ENCODE measurements around the gene PKNOX1. TPM values are rescaled to one million over a fixed set of nuclear protein-coding genes. Genes with fewer than 3 reads are reported as not detected.

The PKNOX1 gene
- total RNA-seq, 1 donor from 2014 or later: 17.5 TPM

- H3K4me3 ChIP-seq (ENCODE audit: low read depth, low read length): no peak overlapping the region
- TF ChIP-seq, protein P1, sequence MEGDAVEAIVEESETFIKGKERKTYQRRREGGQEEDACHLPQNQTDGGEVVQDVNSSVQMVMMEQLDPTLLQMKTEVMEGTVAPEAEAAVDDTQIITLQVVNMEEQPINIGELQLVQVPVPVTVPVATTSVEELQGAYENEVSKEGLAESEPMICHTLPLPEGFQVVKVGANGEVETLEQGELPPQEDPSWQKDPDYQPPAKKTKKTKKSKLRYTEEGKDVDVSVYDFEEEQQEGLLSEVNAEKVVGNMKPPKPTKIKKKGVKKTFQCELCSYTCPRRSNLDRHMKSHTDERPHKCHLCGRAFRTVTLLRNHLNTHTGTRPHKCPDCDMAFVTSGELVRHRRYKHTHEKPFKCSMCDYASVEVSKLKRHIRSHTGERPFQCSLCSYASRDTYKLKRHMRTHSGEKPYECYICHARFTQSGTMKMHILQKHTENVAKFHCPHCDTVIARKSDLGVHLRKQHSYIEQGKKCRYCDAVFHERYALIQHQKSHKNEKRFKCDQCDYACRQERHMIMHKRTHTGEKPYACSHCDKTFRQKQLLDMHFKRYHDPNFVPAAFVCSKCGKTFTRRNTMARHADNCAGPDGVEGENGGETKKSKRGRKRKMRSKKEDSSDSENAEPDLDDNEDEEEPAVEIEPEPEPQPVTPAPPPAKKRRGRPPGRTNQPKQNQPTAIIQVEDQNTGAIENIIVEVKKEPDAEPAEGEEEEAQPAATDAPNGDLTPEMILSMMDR (conservative IDR thresholded peaks at IDR 0.05; ENCODE audit: low read depth, low read length): no peak
- no peak for DNase-seq (ENCODE audit: low read depth)
Observed at GRCh38 chr21:42969193-42969600, 5.2 kb upstream of the PKNOX1 start.

DNA sequence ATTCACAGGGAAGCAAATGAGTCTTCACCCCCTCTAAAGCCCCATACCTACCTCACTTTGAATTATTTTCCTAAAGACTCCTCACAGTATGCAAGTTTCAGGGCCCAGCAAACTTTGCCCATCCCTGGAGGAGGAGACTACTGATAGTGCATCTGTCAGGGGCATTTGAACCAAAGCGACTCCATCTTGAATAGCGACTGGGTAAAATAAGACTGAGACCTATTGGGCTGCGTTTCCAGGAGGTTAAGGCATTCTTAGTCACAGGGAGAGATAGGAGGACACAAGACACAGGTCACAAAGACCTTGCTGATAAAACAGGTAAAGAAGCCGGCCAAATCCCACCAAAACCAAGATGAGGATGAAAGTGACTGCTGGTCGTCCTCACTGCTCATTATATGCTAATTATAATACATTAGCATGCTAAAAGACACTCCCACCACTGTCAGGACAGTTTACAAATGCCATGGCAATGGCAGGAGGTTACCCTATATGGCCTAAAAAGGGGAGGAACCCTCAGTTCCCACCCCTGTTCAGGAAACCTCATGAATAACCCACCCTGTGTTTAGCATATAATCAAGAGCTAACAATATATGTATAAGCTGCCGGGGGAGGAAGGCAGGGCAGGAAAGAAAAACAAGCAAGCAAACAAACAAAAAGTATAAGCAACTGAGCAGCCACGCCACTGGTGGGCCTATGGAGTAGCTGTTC, 3.3 kb upstream of the PKNOX1 start:
- TF ChIP-seq, protein P1 (conservative IDR thresholded peaks at IDR 0.05; ENCODE audit: low read depth, low read length): no peak
- H3K4me3 ChIP-seq (ENCODE audit: low read depth, low read length): no peak overlapping the region
- no peak for DNase-seq (ENCODE audit: low read depth)

DNA sequence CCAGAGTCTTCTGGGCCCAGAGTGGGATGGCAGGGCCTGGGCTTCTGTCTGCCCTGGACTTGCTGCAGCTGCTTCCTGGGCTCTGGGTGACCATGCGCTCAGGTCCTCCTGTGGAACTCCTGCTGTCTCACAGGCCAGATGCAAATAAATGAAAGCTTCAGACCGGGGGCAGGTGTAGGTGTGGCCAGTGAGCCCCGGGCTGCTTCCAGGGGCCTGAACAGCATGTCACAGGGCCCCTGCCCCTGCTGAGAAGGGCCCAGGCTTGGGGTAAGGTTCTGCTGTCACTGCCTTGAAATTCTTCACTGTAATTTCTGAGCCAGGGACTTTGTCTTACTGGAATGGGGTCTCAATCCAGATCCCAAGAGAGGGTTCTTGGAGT, 2.5 kb upstream of the PKNOX1 start:
- no peak overlapping the region for H3K4me3 ChIP-seq (ENCODE audit: low read depth, low read length)
- TF ChIP-seq, protein P1 (conservative IDR thresholded peaks at IDR 0.05; ENCODE audit: low read depth, low read length): no peak
- DNase-seq (ENCODE audit: low read depth): no peak

DNA sequence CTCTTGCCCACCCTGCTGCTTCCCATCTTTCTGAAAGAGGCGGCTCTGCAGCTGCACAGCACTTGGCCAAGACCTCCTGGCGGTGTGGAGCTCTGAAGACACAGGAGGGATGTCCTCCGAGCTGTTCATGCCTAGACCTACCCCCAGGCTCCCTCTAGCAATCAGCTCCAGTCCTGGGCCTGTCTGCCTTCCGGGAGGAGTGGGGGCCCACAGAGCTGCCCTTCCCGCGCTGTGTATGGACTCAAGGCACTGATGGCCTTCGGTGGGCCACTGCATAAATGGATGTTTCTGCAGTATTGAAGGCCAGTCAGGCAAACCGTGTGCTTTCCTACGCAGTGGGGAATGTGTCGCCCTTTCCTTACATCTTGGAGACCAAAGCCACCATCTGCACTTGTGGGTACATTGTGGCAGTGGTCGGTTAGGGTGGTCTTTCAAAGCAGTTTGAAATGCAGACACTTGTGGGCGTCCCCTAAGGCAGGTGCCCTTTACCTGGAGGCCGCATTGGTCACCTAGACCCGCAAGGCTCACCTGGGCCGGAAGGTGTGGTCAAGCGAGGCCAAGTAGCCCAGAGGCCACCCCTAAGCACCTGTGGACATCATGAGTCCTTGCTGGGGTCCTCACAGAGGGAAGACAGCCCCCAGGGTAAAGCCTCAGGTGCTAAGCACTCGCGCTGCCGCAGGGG, 912 bp upstream of the PKNOX1 start:
- DNase-seq (ENCODE audit: low read depth): no peak
- H3K4me3 ChIP-seq (ENCODE audit: low read depth, low read length): peak overlapping the region; percentile 77
- TF ChIP-seq, protein P1 (conservative IDR thresholded peaks at IDR 0.05; ENCODE audit: low read depth, low read length): no peak

DNA sequence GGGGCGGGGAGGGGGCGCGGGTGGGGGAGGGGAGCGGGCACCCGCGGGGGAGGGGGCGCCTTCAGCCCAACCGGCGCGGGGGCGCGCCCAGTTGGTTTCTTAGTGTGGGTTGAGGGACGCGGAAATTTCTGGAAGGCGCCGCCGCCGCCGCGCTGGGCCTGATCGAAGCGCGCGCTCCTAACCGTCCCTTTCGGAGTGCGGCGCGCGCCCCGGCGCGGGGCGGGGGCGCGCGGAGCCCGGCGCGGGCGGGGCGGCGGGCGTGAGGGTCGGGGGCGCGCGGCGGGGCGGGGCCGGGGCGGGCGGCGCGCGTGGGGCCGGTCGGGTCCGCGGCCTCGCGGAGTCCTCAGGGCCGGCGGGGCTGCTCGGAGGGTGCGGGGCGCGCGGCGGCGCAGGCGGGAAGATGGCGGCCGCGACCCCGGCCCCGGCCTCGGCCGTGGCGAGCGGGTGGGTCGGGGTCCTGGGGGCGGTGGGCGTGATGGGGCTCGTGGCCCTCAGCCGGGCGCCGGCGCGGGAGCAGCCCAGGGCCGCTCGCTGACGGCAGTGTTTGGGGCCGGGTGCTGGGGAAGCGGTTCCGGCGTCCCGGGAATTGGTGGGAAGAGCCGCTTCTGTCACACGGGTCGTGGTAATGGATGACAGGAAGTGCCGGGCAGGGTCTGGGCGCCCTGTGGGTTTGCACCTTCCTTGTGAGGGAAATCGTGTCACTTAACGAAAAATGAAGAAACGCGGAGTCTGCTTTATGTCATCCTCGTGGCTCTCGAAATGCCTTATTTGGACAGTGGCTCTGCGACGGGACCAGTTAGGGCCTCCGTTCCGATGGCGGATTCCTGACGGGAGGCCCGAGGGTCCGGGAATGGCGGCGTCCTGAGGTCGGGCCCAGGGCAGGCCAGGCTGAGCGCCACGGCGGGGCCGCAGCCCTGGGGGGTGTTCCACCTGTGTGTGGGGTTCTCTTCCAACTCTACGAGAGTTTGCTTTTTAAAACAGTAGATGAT, 764 bp downstream of the PKNOX1 start:
- peak overlapping the region; percentile 83 for H3K4me3 ChIP-seq (ENCODE audit: low read depth, low read length)
- TF ChIP-seq, protein P1 (conservative IDR thresholded peaks at IDR 0.05; ENCODE audit: low read depth, low read length): no peak
- no peak for DNase-seq (ENCODE audit: low read depth)

DNA sequence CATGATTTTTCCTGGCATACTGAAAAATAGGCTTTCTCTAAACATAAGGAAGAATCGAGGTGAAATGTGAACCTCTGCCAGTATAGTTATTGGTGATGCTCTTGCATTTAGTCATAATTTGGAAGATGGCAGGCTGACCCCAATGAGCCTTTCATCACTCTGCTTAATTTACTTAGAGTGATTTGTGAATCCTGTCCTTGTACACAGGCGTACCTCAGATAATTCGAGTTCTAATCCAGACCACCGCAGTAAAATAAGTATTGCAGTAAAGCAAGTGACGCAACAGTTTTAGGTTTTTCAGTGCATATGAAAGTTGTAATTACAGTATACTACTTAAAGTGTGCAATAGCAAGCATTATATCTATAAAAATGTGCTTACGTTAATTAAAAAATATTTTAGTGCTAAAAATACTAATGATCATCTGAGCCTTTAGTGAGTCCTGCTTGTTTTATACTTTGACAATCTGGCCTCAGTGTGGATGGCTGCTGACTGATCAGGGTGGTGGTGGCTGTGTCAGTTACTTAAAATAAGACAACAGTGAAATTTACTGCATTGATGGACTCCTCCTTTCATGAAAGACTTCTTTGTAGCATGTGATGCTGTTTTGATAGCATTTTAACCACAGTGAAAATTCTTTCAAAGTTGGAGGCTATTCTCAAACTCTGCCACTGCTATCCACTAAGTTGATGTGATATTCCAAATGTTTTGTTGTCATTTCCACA, 1.7 kb downstream of the PKNOX1 start:
- peak overlapping the region; percentile 83 for H3K4me3 ChIP-seq (ENCODE audit: low read depth, low read length)
- DNase-seq (ENCODE audit: low read depth): no peak
- TF ChIP-seq, protein P1 (conservative IDR thresholded peaks at IDR 0.05; ENCODE audit: low read depth, low read length): no peak
